A673 (cell line): ENCODE results near the gene UPK2.

Experiments
- EZH2 ChIP-seq: fragments of 200-600 bp; sonication (generic); IDR thresholded peaks from 2 replicates; pipeline ENCODE4 v1.6.1; 2017; ENCODE audit warnings: borderline replicate concordance, low read depth, mild to moderate bottlenecking, mixed read lengths, antibody characterized with exemption, low read length; ENCODE audit not compliant: poor library complexity, severe bottlenecking
- TF ChIP-seq, protein P1 (sequence below): fragments of 300-800, 200-600 bp; sonication (generic); conservative IDR thresholded peaks from 2 replicates; pipeline ENCODE4 v1.5.1; 2017; ENCODE audit warnings: low read depth, mild to moderate bottlenecking, antibody characterized with exemption, low read length, moderate library complexity, mixed read lengths

DNA sequence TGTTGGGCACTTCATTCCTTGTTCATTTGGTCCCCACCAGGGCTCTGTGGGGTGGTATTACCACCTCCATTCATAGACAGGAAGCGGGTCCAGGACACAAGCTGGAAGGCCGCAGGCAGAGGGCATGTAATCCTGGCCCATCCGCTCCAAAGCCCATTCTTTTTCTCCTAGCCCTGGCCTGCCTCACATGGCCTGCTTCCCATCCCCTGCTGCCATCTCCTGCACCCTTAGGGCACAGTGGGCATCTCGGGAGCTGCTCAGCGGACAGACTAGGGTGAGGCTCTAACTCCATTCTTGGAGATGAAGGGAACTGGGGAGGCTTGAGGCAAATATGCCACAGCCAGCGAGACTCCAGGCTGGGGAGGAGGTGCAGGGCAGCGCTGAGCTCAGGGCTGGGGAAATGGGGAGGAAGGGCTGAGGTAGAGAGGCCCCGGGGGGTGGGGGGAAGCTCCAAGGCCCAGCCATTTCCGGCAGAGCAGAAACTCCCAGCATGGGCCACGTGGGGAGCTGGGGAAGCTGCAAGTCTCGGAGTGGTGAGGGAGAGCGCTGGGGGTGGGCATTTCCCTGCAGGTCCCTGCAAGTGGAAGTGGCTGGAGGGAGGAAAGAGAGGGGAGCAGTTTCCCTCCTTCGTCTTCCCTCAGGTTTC is 16.0 kb upstream of the UPK2 start:
- TF ChIP-seq, protein P1, sequence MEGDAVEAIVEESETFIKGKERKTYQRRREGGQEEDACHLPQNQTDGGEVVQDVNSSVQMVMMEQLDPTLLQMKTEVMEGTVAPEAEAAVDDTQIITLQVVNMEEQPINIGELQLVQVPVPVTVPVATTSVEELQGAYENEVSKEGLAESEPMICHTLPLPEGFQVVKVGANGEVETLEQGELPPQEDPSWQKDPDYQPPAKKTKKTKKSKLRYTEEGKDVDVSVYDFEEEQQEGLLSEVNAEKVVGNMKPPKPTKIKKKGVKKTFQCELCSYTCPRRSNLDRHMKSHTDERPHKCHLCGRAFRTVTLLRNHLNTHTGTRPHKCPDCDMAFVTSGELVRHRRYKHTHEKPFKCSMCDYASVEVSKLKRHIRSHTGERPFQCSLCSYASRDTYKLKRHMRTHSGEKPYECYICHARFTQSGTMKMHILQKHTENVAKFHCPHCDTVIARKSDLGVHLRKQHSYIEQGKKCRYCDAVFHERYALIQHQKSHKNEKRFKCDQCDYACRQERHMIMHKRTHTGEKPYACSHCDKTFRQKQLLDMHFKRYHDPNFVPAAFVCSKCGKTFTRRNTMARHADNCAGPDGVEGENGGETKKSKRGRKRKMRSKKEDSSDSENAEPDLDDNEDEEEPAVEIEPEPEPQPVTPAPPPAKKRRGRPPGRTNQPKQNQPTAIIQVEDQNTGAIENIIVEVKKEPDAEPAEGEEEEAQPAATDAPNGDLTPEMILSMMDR, result no peak
- no peak for TF ChIP-seq EZH2
